GM10847 (cell line): Measurements from ENCODE around the gene ZNF785.

Experiments used
- POLR2A ChIP-seq: IDR thresholded peaks from 2 replicates; pipeline ENCODE4 v1.6.1; 2011; ENCODE audit not compliant: insufficient read length; ENCODE audit errors: extremely low read depth

Gene ZNF785

GRCh38 chr16:30557957-30558788 is 27.3 kb downstream of the ZNF785 start, which contains the start of gene ZNF764:
Gene ZNF764 (minus strand): TSS chr16:30558374. CDS start chr16:30558182, 192 bp downstream.
- TF ChIP-seq POLR2A: peak; percentile 40

GRCh38 chr16:30557707-30557956 is 27.9 kb downstream of the ZNF785 start:
- TF ChIP-seq POLR2A: no peak

- no peak for TF ChIP-seq POLR2A
Measured at GRCh38 chr16:30556125-30556473, 29.4 kb downstream of the ZNF785 start.

GRCh38 chr16:30555315-30556124 is 30.0 kb downstream of the ZNF785 start:
- no peak for TF ChIP-seq POLR2A

- TF ChIP-seq POLR2A: no peak
Measured at GRCh38 chr16:30554557-30555314, 30.8 kb downstream of the ZNF785 start.

GRCh38 chr16:30553393-30553899 is 32.1 kb downstream of the ZNF785 start:
- no peak for TF ChIP-seq POLR2A

GRCh38 chr16:30552956-30553355 is 32.5 kb downstream of the ZNF785 start:
- no peak for TF ChIP-seq POLR2A

- TF ChIP-seq POLR2A: no peak
Measured at GRCh38 chr16:30551781-30552180, 33.7 kb downstream of the ZNF785 start.

GRCh38 chr16:30548416-30549253 is 36.9 kb downstream of the ZNF785 start:
- TF ChIP-seq POLR2A: no peak

GRCh38 chr16:30546115-30546514 is 39.4 kb downstream of the ZNF785 start:
- no peak for TF ChIP-seq POLR2A

- TF ChIP-seq POLR2A: no peak
Measured at GRCh38 chr16:30543067-30543466, 42.4 kb downstream of the ZNF785 start.

GRCh38 chr16:30541502-30542329 is 43.8 kb downstream of the ZNF785 start:
- no peak for TF ChIP-seq POLR2A

GRCh38 chr16:30539000-30539964 is 46.2 kb downstream of the ZNF785 start:
- TF ChIP-seq POLR2A: no peak
